ENCODE results near the gene BTBD16. TPM values are rescaled to one million over a fixed set of nuclear protein-coding genes. Genes with fewer than 3 reads are reported as not detected.

BTBD16 gene
- total and polyA plus RNA-seq, 2 donors (not counting 3 experiments of a cell fraction or from before 2014, with no cell fraction given), result 0.04 TPM; not detected in 1

GRCh38 chr10:122290334-122290733, 19.2 kb downstream of the BTBD16 start:
- no peak for FAIRE-seq
- CTCF ChIA-PET, result interaction anchor here (0.7 kb wide), 1 partner anchor 8 kb away, joined by 3 read pairs; no protein-coding TSS in a partner anchor

More at GRCh38 chr10:122290334-122290733, 19.2 kb downstream of the BTBD16 start:
- no TSS peak for BruUV-seq (replicated peaks)
- dilution Hi-C loops (cut with MboI; ENCODE audit: extremely low pct_ligation_motif_present, low sequenced_read_pairs), result loop anchor here (25.0 kb wide), 1 partner anchor 147 kb away; no protein-coding TSS in a partner anchor
- H3K4me2 ChIP-seq (ENCODE audit: insufficient read depth, low read length), result no peak overlapping the region
- no peaks in the 10 kb centered on the region for H4K20me1 ChIP-seq (replicated peaks; ENCODE audit: control insufficient read depth, extremely low read depth, insufficient read depth, low read length)
- no peak for DNase-seq (ENCODE audit: low read depth, low spot score)
- no peaks in the 10 kb centered on the region for H3K79me2 ChIP-seq (ENCODE audit: control insufficient read depth, insufficient read depth, low read length)
- no peaks in the 10 kb centered on the region for H3K4me1 ChIP-seq (ENCODE audit: control insufficient read depth, extremely low read depth, insufficient read depth, low read length)
- no peaks in the 10 kb centered on the region for H3K9me1 ChIP-seq (replicated peaks; ENCODE audit: control insufficient read depth, extremely low read depth, insufficient read depth, low read length)
- H3K27me3 ChIP-seq (ENCODE audit: control insufficient read depth in 2 of 2, insufficient read depth in 2 of 2, low read length in 2 of 2), result no peaks in the 10 kb centered on the region
- H3K9me3 ChIP-seq (replicated peaks; ENCODE audit: control insufficient read depth, insufficient read depth, low read length), result no peaks in the 10 kb centered on the region
- TF ChIP-seq CTCF (IDR thresholded peaks at IDR 0.05; ENCODE audit: extremely low read depth in 1 of 2, insufficient read depth in 1 of 2, low read depth in 1 of 2, low read length in 2 of 2), result no peak
- TF ChIP-seq GATA2 (IDR thresholded peaks at IDR 0.05; ENCODE audit: insufficient read depth, insufficient read length, low read depth, low read length), result no peak
- no peak for TF ChIP-seq MYC (IDR thresholded peaks at IDR 0.05; ENCODE audit: low read depth, low read length)
- TF ChIP-seq JUN (IDR thresholded peaks at IDR 0.05; ENCODE audit: borderline replicate concordance, insufficient read depth, insufficient read length, low read depth), result no peak
- no peak for TF ChIP-seq POLR2AphosphoS5 (IDR thresholded peaks at IDR 0.05; ENCODE audit: insufficient read depth, low read depth, low read length)
- no peak for TF ChIP-seq MAX (IDR thresholded peaks at IDR 0.05; ENCODE audit: insufficient read depth, insufficient read length)
- no peak for TF ChIP-seq EZH2 (IDR thresholded peaks at IDR 0.05; ENCODE audit: borderline replicate concordance, low read depth, low read length, severe bottlenecking)
- TF ChIP-seq POLR2A (IDR thresholded peaks at IDR 0.05; ENCODE audit: low read depth, low read length), result no peak
- TF ChIP-seq FOS (IDR thresholded peaks at IDR 0.05; ENCODE audit: borderline replicate concordance, insufficient read depth, low read length), result no peak
- H3K27ac ChIP-seq (ENCODE audit: insufficient read depth, low read depth, low read length), result no peak overlapping the region
- POLR2A ChIA-PET, result no interaction called here
- intact Hi-C loops (cut with micrococcal nuclease), result no loop called here
- no peak overlapping the region for H3K9ac ChIP-seq (replicated peaks; ENCODE audit: extremely low read depth, insufficient read depth, low read length)
- no peak overlapping the region for H3K4me3 ChIP-seq (replicated peaks in 1 of 3; ENCODE audit: insufficient read depth in 1 of 3, low read depth in 1 of 3, low read length in 3 of 3)
- H2AFZ ChIP-seq (ENCODE audit: low read depth, low read length), result no peak overlapping the region
- H3K36me3 ChIP-seq (ENCODE audit: control insufficient read depth in 2 of 2, extremely low read depth in 1 of 2, insufficient read depth in 2 of 2, low read length in 2 of 2), result no peaks in the 10 kb centered on the region
